GM21737 (cell line): ENCODE measurements around the gene EMC9.

Source experiments
- ATAC-seq: cut with Tn5 transposase; IDR thresholded peaks from one replicate; pipeline ENCODE4 v1.9.1; 2021; ENCODE audit warnings: mild to moderate bottlenecking, moderate library complexity; ENCODE audit not compliant: unreplicated experiment

The EMC9 gene

DNA sequence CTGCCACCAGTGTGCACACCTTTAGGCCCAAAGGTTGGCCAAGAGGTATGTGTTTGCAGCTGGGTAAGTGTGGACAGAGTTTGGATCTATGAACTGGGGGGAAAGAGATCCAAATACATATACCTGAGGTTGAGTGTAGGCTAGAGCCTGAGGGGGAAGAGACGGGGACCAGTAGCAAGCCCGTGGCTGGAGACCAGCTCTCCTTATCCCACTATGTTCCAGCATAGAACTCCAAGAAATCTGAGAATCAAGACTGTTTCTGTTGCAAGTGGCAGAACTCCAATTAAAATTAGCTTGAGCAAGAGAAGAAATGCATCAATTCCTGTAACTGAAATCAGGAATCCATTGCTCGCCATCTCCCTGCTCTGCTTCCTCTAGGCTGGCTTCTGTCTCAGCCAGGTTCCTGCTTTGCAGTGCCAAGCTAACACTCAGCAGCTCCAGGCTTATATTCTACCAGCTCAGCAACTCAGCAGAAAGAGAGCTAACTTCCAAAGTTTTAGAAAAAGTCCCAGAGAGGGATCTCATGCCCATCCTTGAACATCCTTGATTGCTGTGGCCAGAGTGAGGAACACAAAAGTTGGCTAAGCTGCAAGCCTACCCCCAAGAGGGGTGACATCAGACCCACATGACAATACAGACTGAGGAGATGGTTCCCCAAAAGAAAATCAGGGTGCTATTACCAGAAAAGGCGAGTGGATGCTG is 48.7 kb downstream of the EMC9 start:
- ATAC-seq: no peak

DNA sequence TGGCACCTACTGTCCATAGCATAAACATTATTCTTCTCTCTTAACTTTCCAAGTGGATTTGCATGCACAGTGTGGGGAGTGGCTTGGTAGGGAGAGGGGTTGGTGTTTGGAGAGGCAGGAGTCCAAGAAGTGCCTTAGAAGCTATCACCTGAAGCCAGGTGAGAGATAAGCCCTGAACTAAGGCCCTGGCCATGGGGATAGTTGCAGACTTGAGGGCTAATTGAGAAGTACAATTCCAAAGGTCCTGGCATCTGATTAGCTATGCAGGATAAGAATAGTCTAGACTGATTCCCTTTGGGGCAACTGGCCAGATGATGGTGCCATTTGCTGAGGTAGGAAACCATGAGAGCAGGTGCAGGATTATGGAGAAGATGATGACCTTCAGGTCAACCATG is 49.3 kb downstream of the EMC9 start:
- no peak for ATAC-seq

DNA sequence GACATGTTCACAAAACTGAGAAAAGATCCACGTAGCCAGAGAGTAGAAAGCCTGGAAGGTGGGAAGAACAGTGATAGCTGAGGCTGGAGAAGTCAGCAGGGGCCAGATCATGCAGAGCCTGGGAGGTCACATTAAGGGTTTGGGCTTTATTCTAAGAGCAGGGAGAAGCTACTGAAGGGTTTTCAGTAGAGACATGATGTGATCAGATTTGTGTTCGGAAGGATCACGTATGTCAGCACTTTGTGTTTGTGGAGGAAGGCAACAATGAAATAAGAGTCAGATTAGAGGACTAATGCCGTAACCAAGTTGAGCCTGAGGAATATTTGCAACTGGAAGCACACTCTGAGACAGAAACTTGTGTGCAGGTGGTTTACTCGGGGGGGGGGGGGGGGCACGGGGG is 51.5 kb downstream of the EMC9 start:
- no peak for ATAC-seq
